NT2/D1 (cell line): Measurements from ENCODE around the gene PFKFB3.

ENCODE experiments used
- YY1 ChIP-seq: IDR thresholded peaks from 2 replicates; pipeline ENCODE4 v1.6.1; 2011; ENCODE audit not compliant: insufficient read length, insufficient read depth
- ZNF274 ChIP-seq: IDR thresholded peaks from 2 replicates; pipeline ENCODE4 v1.6.1; 2011; ENCODE audit warnings: mild to moderate bottlenecking, low read depth, low read length

GRCh38 chr10:6272126-6272525, 69.4 kb downstream of the PFKFB3 start:
- TF ChIP-seq YY1, result no peak
- no peak for TF ChIP-seq ZNF274
